GOT3 (cell line): ENCODE measurements around the gene RNF214.
"Not testable (repeated sequence)": the region's sequence is repeated elsewhere in the genome, so short reads cannot be mapped to it uniquely, and the experiment has no call there.

ENCODE experiments used
- DNase-seq: peaks from one replicate; lab custom pipeline; 2025; ENCODE audit warnings: mixed read lengths; lab: John Stamatoyannopoulos, UW

RNF214 gene

GRCh38 chr11:117315285-117316196, 83.1 kb downstream of the RNF214 start:
- no peak for DNase-seq

- no peak for DNase-seq
Measured at GRCh38 chr11:117316197-117316961, 83.9 kb downstream of the RNF214 start, which contains the start of gene BACE1. BACE1 (minus strand) TSS chr11:117316256; CDS start chr11:117315795, 461 bp downstream.

GRCh38 chr11:117318738-117319137, 86.3 kb downstream of the RNF214 start:
- no peak for DNase-seq

- no peak for DNase-seq
Measured at GRCh38 chr11:117319214-117319840, 86.9 kb downstream of the RNF214 start.

GRCh38 chr11:117327255-117327566, 94.7 kb downstream of the RNF214 start:
- not testable (repeated sequence) for DNase-seq

- peak; percentile 63 for DNase-seq
Measured at GRCh38 chr11:117327567-117328374, 95.3 kb downstream of the RNF214 start, which contains the start of gene CEP164. CEP164 (plus strand) TSS chr11:117327854; CDS start chr11:117338587, 10,733 bp downstream.

- DNase-seq, result no peak
Measured at GRCh38 chr11:117328375-117329010, 96.0 kb downstream of the RNF214 start.

- no peak for DNase-seq
Measured at GRCh38 chr11:117332843-117333242, 100.4 kb downstream of the RNF214 start.

GRCh38 chr11:117333917-117334316, 101.4 kb downstream of the RNF214 start:
- DNase-seq, result no peak

- no peak for DNase-seq
Measured at GRCh38 chr11:117334896-117335295, 102.4 kb downstream of the RNF214 start.

- no peak for DNase-seq
Measured at GRCh38 chr11:117335399-117335798, 102.9 kb downstream of the RNF214 start.
